ENCODE results near the gene SMIM32.

SMIM32 gene

GRCh38 chr5:136207631-136208030 lies 14.7 kb upstream of the SMIM32 start:
- no peak for DNase-seq (ENCODE audit: low read depth, low spot score)

DNA sequence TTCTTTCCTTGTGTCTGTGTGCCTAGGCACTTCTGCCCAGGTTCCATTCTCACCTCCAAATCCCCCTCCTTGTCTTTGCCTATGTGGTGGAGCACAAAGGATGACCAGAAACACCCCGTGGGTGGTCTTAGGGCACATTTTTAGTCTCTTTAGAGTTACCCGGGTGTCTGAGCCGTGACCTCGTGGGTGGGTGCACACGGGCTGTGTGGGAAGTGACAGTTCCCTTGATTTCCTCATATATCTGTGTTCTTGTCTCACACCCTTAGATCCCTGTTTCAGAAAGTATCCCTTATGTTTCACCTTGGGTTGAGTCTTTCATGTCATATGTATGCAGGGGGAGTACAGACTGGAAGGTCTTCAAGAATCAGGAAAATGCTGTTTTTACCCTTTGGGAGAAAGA lies 13.4 kb upstream of the SMIM32 start:
- DNase-seq (ENCODE audit: low read depth, low spot score) = no peak

DNA sequence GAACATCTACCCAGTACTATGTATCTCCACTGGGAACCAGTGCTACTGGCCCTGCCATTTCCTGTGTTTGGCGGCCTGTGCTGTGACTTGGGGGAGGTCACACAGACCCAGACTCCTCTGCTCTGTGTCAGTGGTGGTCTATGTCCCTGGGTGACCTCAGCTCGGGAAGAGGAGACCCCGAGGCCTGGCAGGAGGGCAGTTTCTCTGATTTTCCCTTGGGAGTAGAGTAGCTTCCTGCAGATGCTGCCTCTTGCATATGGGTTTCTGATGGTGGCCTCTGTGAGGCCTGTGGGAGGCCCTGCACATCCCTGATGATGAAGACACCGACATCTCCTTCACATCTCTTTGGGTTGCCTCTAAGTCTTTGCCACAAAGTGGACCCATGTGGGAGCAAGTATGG lies 13.0 kb upstream of the SMIM32 start:
- no peak for DNase-seq (ENCODE audit: low read depth, low spot score)

DNA sequence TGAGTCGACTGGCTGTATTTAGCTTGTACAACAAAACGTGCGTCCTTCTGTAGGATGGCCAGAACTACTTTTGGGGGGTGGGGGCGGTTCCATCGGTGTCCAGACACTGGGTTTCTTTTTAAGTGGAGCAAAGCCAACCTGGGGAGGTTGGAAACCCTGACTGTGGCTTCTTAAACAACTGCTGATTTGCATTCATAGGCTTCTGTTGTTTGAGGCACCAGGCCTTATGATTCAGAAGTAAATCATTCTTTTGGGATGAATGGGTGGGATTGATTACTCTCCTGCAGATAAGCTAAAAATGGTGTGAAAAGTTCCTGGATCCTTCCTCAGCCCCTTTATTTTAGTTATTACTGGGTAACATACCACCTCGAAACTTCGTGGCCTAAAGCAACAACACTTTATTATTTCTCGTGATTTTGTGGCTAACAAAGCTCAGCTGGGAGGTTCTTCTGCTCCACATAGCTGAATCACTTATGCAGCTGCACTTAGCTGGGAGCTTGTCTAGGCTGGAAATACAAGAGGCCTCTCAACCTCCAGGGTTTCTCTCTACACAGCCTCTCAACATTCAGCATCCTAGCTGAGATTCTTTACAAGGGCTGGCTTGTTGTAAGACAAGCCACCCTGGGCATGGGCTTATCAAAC lies 12.2 kb upstream of the SMIM32 start:
- DNase-seq (ENCODE audit: low read depth, low spot score) = peak; percentile 83

DNA sequence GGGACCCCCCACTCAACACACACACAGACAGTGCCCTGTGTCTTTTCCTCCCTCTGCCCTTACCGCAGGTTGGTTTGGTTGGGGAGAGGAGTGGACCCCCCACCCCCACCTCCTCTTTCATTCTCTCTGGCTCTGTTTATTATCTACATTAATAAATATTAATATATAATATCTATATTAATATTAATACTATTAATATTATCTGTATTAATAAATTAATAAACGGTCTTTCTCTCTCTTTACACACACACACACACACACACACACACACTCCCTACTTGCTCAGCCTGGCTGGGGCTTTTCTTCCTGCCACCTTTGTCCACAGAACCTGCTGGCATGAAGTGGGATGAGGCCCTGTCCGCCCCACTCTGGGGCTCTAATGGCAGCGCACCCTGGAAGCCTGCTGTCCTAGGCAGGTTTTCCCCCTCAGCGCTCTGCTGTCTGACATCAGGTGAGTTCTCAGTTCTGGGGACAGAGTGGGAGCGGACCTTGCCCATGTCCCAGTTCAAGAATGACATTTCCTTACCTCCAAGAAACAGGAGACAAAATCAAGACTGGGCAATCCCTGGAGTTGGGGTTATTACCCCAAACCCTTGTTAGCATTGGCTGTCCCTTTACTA lies 10.5 kb upstream of the SMIM32 start:
- DNase-seq (ENCODE audit: low read depth, low spot score) = no peak

DNA sequence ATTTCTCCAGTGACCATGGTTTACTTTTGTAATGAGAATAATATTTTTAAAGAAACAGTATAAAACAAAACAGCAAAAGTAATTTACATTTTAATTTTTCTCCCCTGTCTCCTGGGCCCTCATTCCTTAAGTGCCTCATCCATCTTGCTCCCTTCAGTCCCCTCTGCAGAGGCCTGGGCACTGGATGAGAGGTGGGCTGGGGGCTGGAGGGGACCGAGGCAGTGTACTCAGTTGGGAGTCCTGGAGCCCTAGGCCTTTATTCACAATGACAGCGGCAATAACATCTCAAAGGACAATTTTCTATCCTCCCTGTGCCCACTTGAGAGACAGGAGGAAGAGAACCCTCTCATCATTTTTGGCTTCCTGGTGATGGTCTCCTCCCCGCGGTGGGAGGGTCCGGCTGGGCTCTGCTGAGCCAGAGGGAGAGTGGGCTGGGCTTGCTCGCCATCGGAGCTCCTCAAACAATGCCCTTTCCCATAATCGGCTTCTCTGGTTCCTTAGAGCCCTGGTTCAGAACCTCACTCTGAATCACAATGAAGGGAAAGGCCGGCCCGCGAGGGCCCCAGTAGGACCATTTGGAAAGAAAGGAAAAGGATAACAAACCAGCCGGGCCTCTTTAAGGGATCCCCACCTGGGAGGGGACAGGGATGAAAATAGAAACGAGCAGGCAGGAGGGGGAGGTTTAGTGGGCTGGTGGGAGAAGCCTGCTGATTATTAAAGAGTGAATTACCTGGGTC lies 9.7 kb upstream of the SMIM32 start:
- DNase-seq (ENCODE audit: low read depth, low spot score) = peak; percentile 49

GRCh38 chr5:136201870-136202269 lies 8.9 kb upstream of the SMIM32 start:
- no peak for DNase-seq (ENCODE audit: low read depth, low spot score)

DNA sequence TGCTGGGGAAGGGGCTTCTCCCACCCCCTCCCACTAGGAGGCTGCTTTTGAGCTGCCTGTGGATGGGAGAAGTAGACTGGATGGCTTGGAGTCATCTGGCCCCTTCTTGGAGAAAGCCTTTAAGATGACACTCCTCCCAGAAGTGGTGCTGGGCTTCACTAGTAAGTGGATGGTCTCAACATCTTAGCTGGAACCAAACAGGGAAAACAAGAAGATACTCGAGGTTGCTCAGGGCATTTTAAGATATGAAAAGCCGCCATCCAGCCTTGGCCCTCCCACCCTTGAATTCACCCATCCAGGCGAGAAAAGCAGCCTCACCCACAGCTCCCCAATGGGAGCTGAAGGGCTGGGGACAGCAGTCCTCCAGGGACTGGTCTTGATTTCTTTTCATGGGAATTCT lies 7.8 kb upstream of the SMIM32 start:
- DNase-seq (ENCODE audit: low read depth, low spot score) = no peak

DNA sequence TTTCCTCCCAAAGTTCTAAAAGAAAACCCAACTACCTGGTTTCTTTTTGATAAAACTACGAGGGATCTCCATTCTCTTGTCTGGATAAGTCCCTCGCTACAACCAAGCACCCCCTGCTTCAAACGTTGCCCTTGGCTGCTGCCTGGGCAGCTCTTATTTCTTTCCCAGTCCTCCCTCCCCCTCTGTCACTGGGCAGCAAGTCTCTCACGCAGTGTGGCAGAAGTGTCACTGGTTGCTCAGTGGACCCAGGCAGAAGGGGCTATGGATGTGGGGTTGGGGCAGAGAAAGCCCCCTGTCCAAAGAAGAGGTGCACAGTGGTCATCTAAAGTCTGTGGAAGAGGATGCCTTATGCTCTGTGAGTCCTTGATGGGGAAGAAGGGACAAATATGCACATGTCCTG lies 7.2 kb upstream of the SMIM32 start:
- DNase-seq (ENCODE audit: low read depth, low spot score) = no peak

DNA sequence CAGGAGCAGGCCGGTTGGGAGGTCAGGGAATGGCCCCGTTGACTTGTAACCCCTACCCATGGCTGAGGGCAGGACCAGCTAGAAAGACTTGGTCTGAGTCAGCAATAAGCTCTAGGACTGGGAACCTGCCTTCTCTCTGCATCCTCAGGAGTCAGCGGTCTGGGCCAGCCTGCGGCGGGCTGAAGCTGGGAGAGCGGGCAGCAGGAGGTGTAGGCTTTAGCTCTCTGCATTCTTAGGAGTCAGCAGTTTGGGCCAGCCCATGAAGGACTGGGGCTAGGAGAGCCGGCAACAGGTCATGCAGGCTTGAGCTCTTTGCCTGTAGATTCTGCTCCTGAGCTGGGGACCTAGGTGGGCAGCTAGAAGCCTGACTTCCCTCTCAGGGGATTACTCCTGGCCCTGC lies 6.4 kb upstream of the SMIM32 start:
- DNase-seq (ENCODE audit: low read depth, low spot score) = no peak

GRCh38 chr5:136198453-136198852 lies 5.5 kb upstream of the SMIM32 start:
- DNase-seq (ENCODE audit: low read depth, low spot score) = no peak

- no peak for DNase-seq (ENCODE audit: low read depth, low spot score)
These were observed 4.6 kb upstream of the SMIM32 start for GRCh38 chr5:136197462-136198142.

DNA sequence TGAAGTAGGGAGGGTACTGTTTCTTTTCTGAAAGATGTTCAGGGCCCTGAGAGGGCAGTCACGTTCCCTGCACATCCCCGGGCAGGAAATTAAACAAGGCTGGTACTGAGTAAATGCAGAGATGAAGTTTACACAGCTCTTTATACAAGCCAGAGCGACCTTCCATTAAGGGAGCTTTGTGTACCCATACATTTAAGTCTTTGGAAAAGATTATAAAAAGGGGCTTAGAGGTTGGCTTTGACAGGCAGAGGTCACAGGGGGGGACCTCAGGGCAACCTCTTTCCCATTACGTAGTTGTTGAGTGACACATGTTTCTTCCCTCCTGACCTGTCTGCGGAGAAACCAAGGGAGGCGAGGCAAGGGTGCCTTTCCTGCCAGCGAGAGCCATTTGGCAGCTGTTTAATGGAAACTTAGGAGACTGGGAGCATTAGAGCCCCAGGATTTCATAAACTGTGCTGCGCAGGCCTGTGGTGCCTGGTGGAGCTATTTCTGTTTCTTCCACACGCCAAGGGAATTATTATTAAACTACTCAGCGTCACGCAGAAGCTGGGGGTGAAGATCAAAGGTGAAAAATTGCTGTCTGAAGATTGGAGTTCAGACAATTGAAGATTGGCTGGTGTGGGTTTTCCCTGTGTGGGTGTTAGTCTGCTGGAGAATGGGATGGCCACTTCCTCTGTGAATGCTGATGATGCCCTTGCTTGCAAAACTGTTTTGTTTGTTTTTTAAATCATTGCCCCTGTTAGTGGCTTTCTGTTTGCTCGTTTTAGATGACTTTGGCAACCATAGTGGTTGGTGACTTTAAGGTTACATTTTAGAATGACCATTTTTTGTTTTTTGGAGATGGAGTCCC lies 3.2 kb upstream of the SMIM32 start:
- no peak for DNase-seq (ENCODE audit: low read depth, low spot score)

- DNase-seq (ENCODE audit: low read depth, low spot score) = no peak
These were observed 1.6 kb upstream of the SMIM32 start for GRCh38 chr5:136194576-136194975.

- no peak for DNase-seq (ENCODE audit: low read depth, low spot score)
These were observed 467 bp upstream of the SMIM32 start for GRCh38 chr5:136193322-136193935.

DNA sequence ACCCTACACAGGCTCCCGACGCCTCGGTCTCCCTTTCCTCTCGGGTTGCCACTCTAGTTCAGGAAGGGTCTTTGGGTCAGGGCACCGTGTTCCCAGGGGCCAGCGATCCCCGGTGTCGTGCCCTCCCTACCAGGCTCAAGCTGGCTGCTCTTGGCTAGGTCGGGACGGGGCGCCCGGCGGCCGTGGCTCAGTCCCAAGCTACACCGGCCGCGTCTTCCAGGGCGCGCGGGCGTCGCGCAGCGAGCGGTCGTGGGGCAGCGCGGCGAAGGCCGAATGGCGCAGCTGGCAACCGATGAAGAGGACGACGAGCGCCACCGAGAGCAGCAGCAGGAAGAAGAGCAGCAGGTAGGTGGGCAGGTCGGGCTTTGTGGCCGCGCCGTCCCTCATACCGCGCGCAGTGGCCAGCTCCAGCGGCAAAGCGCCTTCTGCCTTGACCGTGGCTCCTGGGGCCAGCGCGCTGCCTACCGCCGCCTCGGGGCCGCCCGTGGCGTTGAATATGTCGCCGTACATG lies 892 bp downstream of the SMIM32 start:
- DNase-seq (ENCODE audit: low read depth, low spot score) = peak; percentile 59

GRCh38 chr5:136191304-136192014 lies 1.5 kb downstream of the SMIM32 start:
- peak; percentile 68 for DNase-seq (ENCODE audit: low read depth, low spot score)

- no peak for DNase-seq (ENCODE audit: low read depth, low spot score)
These were observed 2.1 kb downstream of the SMIM32 start for GRCh38 chr5:136190904-136191303.

DNA sequence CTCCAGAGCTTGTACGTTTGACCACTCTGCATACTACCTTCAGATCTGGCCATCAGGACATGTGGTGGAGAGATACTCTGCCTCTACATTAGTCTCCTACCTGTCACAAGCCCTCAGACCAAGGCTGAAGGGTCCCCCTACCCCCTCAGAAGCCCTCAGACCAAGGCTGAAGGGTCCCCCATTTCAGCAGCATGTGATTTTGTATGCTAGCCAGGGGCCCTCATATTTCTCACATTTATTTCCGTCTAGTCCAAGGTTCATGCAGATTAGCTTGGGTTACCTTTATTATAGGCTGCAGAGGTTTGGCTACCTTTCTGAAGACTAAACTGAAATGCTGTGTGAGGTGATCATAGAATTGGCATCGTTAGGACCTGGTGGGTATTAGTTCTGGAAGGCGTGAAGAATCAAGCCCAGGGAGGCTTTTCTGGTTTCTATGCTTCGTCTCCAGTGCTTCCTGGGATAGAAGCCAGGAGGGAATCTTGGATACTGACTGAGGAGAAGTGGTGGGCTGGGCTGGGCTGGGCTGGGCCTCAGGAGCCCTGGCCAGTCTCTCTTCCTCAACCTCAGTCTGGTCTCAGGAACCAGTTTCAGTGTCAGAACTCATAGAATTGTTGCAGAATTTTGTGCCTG lies 2.8 kb downstream of the SMIM32 start:
- no peak for DNase-seq (ENCODE audit: low read depth, low spot score)

DNA sequence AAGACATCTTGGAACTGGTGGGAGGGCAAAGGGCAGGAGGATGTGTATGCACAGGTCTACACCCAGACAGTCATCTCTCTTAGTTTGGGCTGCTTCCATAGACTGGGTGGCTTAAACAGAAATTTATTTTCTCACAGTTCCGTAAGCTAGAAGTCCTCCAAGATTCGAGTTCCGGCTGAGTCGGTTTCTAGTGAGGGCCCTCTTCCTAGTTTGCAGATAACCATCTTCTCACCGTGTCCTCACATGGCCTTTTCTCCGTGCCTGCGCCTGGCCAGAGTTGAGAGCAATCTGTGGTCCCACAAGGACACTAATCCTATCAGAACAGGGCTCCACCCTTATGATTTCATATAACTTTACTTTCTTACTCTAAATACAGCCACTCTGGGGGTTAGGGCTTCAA lies 4.1 kb downstream of the SMIM32 start:
- no peak for DNase-seq (ENCODE audit: low read depth, low spot score)

Data from astrocyte of the hippocampus (primary cell).